HEK293 (cell line): ENCODE measurements around the gene ELL.
"Not testable (repeated sequence)": the region's sequence is repeated elsewhere in the genome, so short reads cannot be mapped to it uniquely, and the experiment has no call there.

Experiments
- CTCF ChIA-PET: fragments of 350-600 bp; formaldehyde crosslinking; extraction: SDS; loops from one replicate; lab custom pipeline; 2021; ENCODE audit warnings: antibody characterized with exemption; lab: Yijun Ruan, JAX
- POLR2A ChIA-PET: fragments of 300-600 bp; formaldehyde crosslinking; extraction: SDS; loops from one replicate; lab custom pipeline; 2020; ENCODE audit warnings: antibody characterized with exemption, inconsistent platforms; lab: Yijun Ruan, JAX
- H3K27ac ChIP-seq: fragments of 200-500 bp; sonication (Bioruptor generic); 2 replicates; pipeline ENCODE4 v1.5.1; 2014; ENCODE audit warnings: low read depth, low read length, control low read depth, inconsistent platforms; ENCODE audit errors: extremely low read depth
- H3K36me3 ChIP-seq, 2 experiments: fragments of 200-500 bp in 1 of 2; sonication (Bioruptor generic) in 1 of 2; 1 replicate in 1 of 2; 2 replicates in 1 of 2; pipeline ENCODE4 v1.5.1; 2014 to 2017; ENCODE audit warnings: inconsistent platforms in 2 of 2, low read length in 2 of 2; ENCODE audit not compliant: control insufficient read depth in 2 of 2, insufficient read depth in 1 of 2
- H3K4me1 ChIP-seq: fragments of 200-500 bp; sonication (Bioruptor generic); 2 replicates; pipeline ENCODE4 v1.5.1; 2014; ENCODE audit warnings: mild to moderate bottlenecking, low read length, inconsistent platforms; ENCODE audit not compliant: control insufficient read depth, insufficient read depth
- H3K4me3 ChIP-seq: 2 replicates; pipeline ENCODE4 v1.5.1; 2011; ENCODE audit warnings: low read depth, mild to moderate bottlenecking, control low read depth, low read length, moderate library complexity
- H3K9me3 ChIP-seq: fragments of 200-500 bp; sonication (Bioruptor generic); 2 replicates; pipeline ENCODE4 v1.5.1; 2014; ENCODE audit warnings: low read depth, low read length, inconsistent platforms; ENCODE audit not compliant: control insufficient read depth, insufficient read depth
- HIC1 ChIP-seq: fragments of 450-650 bp; formaldehyde crosslinking; IDR thresholded peaks from 2 replicates; pipeline ENCODE4 v1.5.1; 2016; ENCODE audit warnings: missing biosample characterization, missing genetic modification characterization
- KLF8 ChIP-seq: fragments of 450-650 bp; formaldehyde crosslinking; IDR thresholded peaks from 2 replicates; pipeline ENCODE4 v1.5.1; 2016; ENCODE audit warnings: missing biosample characterization, missing genetic modification characterization
- ZNF121 ChIP-seq: fragments of 450-650 bp; formaldehyde crosslinking; IDR thresholded peaks from 2 replicates; pipeline ENCODE4 v1.5.1; 2016; ENCODE audit warnings: missing biosample characterization, missing genetic modification characterization
- ZNF16 ChIP-seq: fragments of 450-650 bp; formaldehyde crosslinking; IDR thresholded peaks from 2 replicates; pipeline ENCODE4 v1.5.1; 2016; ENCODE audit warnings: low read depth, missing biosample characterization, missing genetic modification characterization
- ZNF513 ChIP-seq: fragments of 450-650 bp; IDR thresholded peaks from 2 replicates; pipeline ENCODE4 v1.5.1; 2018; ENCODE audit warnings: missing biosample characterization, missing genetic modification characterization
- ZNF518A ChIP-seq: fragments of 450-650 bp; formaldehyde crosslinking; conservative IDR thresholded peaks from 2 replicates; pipeline ENCODE4 v1.5.1; 2016; ENCODE audit warnings: low read depth, missing biosample characterization, missing genetic modification characterization
- ZNF555 ChIP-seq: fragments of 450-650 bp; formaldehyde crosslinking; conservative IDR thresholded peaks from 2 replicates; pipeline ENCODE4 v1.5.1; 2017; ENCODE audit warnings: missing biosample characterization, mild to moderate bottlenecking, missing genetic modification characterization, inconsistent platforms
- ZNF768 ChIP-seq: fragments of 450-650 bp; formaldehyde crosslinking; IDR thresholded peaks from 2 replicates; pipeline ENCODE4 v1.5.1; 2018; ENCODE audit warnings: missing biosample characterization, mild to moderate bottlenecking, missing genetic modification characterization
- ZNF830 ChIP-seq: fragments of 450-650 bp; IDR thresholded peaks from 2 replicates; pipeline ENCODE4 v1.5.0; 2018; ENCODE audit warnings: missing biosample characterization, missing genetic modification characterization, low read depth, mild to moderate bottlenecking, moderate library complexity
- ZSCAN16 ChIP-seq: fragments of 450-650 bp; formaldehyde crosslinking; IDR thresholded peaks from 2 replicates; pipeline ENCODE4 v1.5.1; 2016; ENCODE audit warnings: missing biosample characterization, missing genetic modification characterization
- ZSCAN30 ChIP-seq: fragments of 450-650 bp; IDR thresholded peaks from 2 replicates; pipeline ENCODE4 v1.5.1; 2018; ENCODE audit warnings: missing biosample characterization, mild to moderate bottlenecking, missing genetic modification characterization, moderate library complexity

Gene ELL

GRCh38 chr19:18541992-18542940 is 20.4 kb upstream of the ELL start (continued):
- TF ChIP-seq ZNF518A (no peak), ZNF555 (tag by site-specific recombination) (no peak), ZNF16 (tag by site-specific recombination) (no peak), ZNF830 (no peak)
- TF ChIP-seq, all 188 proteins: peak for 9

GRCh38 chr19:18541258-18541991 is 19.6 kb upstream of the ELL start:
- no peak overlapping the region for H3K27ac ChIP-seq
- ChIA-PET POLR2A (interaction anchor here (1.6 to 1.7 kb wide), 2 partner anchors 16 to 19 kb away, joined by 4 to 10 read pairs; partner anchors contain the start of genes ELL and KXD1), CTCF (interaction anchor here (0.9 to 1.7 kb wide), 2 partner anchors 134 to 326 kb away, joined by 3 read pairs; no protein-coding TSS in a partner anchor)
- no peaks in the 10 kb centered on the region for H3K9me3 ChIP-seq
- TF ChIP-seq ZNF121 (peak; percentile 91), ZNF768 (tag by site-specific recombination) (peak; percentile 80; the same call in 1 of the 2 replicates), KLF8 (no peak), HIC1 (0 out of 2 replicates have a peak, but pooled peaks have one; percentile 15), ZNF513 (tag by site-specific recombination) (peak; percentile 92), ZSCAN30 (tag by site-specific recombination) (no peak)
- H3K4me3 ChIP-seq, result no peak overlapping the region
- peaks cover 17 to 50% of the 10 kb centered on the region in 2 experiments for H3K36me3 ChIP-seq
- H3K4me1 ChIP-seq, result no peaks in the 10 kb centered on the region

- peak; percentile 71; the same call in 1 of the 2 replicates for TF ChIP-seq ZSCAN16
- peak; percentile 91 for TF ChIP-seq ZNF121
- POLR2A ChIA-PET, H3K9me3 ChIP-seq, H3K4me1 ChIP-seq, H3K4me3 ChIP-seq, H3K27ac ChIP-seq: not testable (repeated sequence)
- H3K36me3 ChIP-seq, result peaks cover 21 to 61% of the 10 kb centered on the region in 2 experiments
- CTCF ChIA-PET, result interaction anchor here (0.6 kb wide), 1 partner anchor 18 kb away, joined by 3 read pairs; no protein-coding TSS in a partner anchor
These were observed 18.3 kb upstream of the ELL start for GRCh38 chr19:18540200-18540599.
